H7 (cell line): Measurements from ENCODE around the gene GIPC1. TPM values are rescaled to one million over a fixed set of nuclear protein-coding genes. Genes with fewer than 3 reads are reported as not detected.

Experiments
- DNase-seq: peaks from one replicate; pipeline ENCODE4 v3.0.0; 2012
- H3K27me3 ChIP-seq: 2 replicates; pipeline ENCODE4 v1.6.0; 2011; ENCODE audit warnings: mild to moderate bottlenecking, low read length; ENCODE audit not compliant: control insufficient read depth, insufficient read depth
- H3K36me3 ChIP-seq: replicated peaks from 2 replicates; pipeline ENCODE4 v1.5.1; 2011; ENCODE audit warnings: low read length; ENCODE audit not compliant: control insufficient read depth, insufficient read depth
- H3K4me3 ChIP-seq: 2 replicates; pipeline ENCODE4 v1.5.1; 2011; ENCODE audit warnings: low read depth, mild to moderate bottlenecking, control low read depth, low read length, moderate library complexity; ENCODE audit not compliant: insufficient read depth
- total RNA-seq: library from RNA; depleted of rRNA; stranded (reverse); fragments of >200 nt; shearing (Covaris generic); gene quantifications from 2 replicates; pipeline ENCODE4 v1.2.3, GENCODE V29; 2014; rRNA removed

GIPC1 gene
- total RNA-seq, 1 experiment from 2014 or later, result 116 TPM

DNA sequence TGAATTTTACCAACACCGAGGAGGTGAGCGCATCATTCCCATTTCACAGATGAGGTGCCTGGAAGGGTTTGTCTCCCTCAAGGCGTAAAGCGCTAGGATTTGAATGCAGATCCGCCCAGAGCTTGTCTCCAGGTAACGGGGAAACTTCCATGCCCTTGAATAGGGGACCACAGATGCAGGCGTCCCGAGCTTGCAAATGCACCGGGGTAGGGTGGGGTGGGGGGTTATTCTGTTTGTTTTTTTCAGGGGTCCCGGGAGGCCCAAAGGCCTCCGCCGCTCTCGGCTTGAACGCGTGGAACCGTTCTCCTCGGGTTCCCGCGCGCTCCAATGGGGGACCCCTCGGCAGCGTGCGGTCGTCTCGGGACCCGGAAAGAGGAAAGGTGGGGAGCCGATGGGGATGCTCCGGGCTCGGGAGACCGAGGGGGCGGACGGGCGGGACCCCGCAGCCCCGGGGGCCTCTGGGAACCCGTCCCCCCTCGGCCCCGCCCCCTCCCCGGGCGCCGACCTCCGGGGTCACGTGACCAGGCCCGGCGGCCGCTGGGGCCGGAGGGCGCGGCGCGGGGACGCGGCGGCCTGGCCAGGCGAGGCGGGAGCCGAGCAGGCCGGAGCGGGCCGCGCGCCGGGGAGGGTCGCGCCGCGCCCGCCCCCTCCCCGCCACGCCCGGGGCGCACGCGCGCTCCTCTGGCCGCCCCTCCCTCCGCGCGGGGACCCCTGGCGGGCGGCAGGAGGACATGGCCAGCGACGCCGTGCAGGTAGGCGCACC, 63.0 kb downstream of the GIPC1 start, which contains the start of gene PKN1:
PKN1 (plus strand) TSS at position 516 of the 763 bp plus-strand sequence; CDS start at position 732, 216 bp downstream.
- peak; percentile 98 for DNase-seq
- H3K4me3 ChIP-seq, result peak within 1 kb of the TSS; percentile 73
- H3K36me3 ChIP-seq, result no peaks in the 10 kb centered on the region; the same call in 1 of the 2 replicates
- H3K27me3 ChIP-seq, result peaks cover 3% of the 10 kb centered on the region

DNA sequence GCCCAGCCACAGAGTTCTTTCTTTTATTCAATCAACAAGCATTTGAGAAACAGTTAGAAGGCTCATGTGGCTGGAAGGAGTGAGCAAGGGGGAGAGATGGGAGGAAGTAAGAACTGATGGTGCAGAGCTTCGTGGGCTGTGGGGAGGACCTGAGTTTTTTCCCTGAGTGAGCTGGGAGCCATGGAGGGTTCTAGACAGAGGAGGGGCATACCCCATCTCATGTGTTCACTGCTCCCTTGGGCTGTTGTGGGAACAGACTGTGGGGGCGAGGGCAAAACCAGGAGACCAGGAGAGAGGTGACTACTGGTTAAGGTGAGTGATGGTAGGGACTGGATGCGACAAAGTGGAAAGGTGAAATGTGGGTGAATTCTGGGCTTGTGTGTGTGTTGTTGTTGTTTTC, 65.2 kb downstream of the GIPC1 start:
- Histone ChIP-seq H3K36me3 (no peaks in the 10 kb centered on the region), H3K4me3 (no peak overlapping the region)
- no peak for DNase-seq

DNA sequence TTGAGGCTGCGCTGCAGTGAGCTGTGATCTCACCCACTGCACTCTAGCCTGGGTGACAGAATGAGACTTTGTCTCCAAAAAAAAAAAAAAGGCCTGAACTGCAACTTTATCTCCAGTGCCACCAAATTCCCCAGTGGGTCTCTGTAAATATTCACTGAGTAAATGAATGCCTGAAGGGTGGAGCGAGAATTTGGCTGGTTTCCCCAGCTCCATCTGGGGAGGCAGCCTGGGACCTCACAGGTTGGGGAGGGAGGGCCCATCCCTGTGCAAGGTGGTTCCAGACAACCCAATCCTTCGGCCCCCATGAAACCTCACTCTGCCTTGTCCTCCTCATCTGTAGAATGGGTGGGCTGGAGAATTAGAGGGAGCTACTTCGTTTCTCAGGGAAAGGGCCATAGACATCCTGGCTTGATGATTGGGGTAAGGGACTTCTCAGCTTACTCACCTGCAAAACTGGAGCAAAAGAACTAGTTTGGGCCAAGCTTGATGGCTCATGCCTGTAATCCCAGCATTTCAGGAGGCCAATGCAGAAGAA, 67.0 kb downstream of the GIPC1 start:
- Histone ChIP-seq H3K27me3 (peaks cover 3% of the 10 kb centered on the region), H3K36me3 (no peaks in the 10 kb centered on the region), H3K4me3 (no peak overlapping the region)
- DNase-seq, result no peak

More for the DNA sequence above, 65.2 kb downstream of the GIPC1 start:
- H3K27me3 ChIP-seq, result peaks cover 3% of the 10 kb centered on the region

Other genes starting within 250 kb of the GIPC1 start
- 5.9 and 6.1 TPM in 2 replicates for gene ADGRE5, start 114.7 kb downstream of the GIPC1 start, total RNA-seq
- 94.6 and 131 TPM in 2 replicates for gene DDX39A, start 76.8 kb downstream of the GIPC1 start, total RNA-seq
- 108 and 127 TPM in 2 replicates for gene PKN1, start 62.8 kb downstream of the GIPC1 start, total RNA-seq
- gene PTGER1, start 20.8 kb downstream of the GIPC1 start, total RNA-seq, result 0.22 and 0.35 TPM in 2 replicates
- gene DNAJB1, start 22.3 kb upstream of the GIPC1 start, total RNA-seq, result 44.6 and 46.9 TPM in 2 replicates
- gene TECR, start 33.5 kb upstream of the GIPC1 start, total RNA-seq, result 88.2 and 99.4 TPM in 2 replicates
- 332 and 343 TPM in 2 replicates for gene NDUFB7, start 75.9 kb upstream of the GIPC1 start, total RNA-seq
- not detected in 2 replicates for gene CLEC17A, start 87.0 kb upstream of the GIPC1 start, total RNA-seq
- not detected in 2 replicates for gene ADGRE3, start 178.7 kb upstream of the GIPC1 start, total RNA-seq
- 6.8 and 17.4 TPM in 2 replicates for gene ZNF333, start 193.9 kb upstream of the GIPC1 start, total RNA-seq